ENCODE results near the gene CDCA5.

- TF ChIP-seq POLR2A (IDR thresholded peaks at IDR 0.05), result no peak
- TF ChIP-seq CTCF (IDR thresholded peaks at IDR 0.05), result no peak
Measured at GRCh38 chr11:65103476-65103875, 19.6 kb upstream of the CDCA5 start.

All from Peyer's patch (tissue), 4 donors.